NCI-H526 (cell line): ENCODE data around the gene SEMA3D.

Experiments used
- DNase-seq, 2 experiments: peaks; one replicate each; lab custom pipeline; 2025; lab: John Stamatoyannopoulos, UW

Gene SEMA3D

GRCh38 chr7:85078181-85078580, 108.7 kb downstream of the SEMA3D start:
- DNase-seq = no peak

- DNase-seq = no peak
Observed at GRCh38 chr7:85075864-85076263, 111.0 kb downstream of the SEMA3D start.

GRCh38 chr7:85074992-85075391, 111.9 kb downstream of the SEMA3D start:
- DNase-seq = no peak

GRCh38 chr7:85074016-85074415, 112.8 kb downstream of the SEMA3D start:
- no peak for DNase-seq

- no peak for DNase-seq
Observed at GRCh38 chr7:85070967-85071628, 115.8 kb downstream of the SEMA3D start.

- DNase-seq = no peak
Observed at GRCh38 chr7:85068799-85069198, 118.1 kb downstream of the SEMA3D start.

- no peak for DNase-seq
Observed at GRCh38 chr7:85067371-85067770, 119.5 kb downstream of the SEMA3D start.

- no peak for DNase-seq
Observed at GRCh38 chr7:85065888-85066485, 120.9 kb downstream of the SEMA3D start.

- DNase-seq = no peak
Observed at GRCh38 chr7:85065306-85065705, 121.5 kb downstream of the SEMA3D start.

GRCh38 chr7:85062651-85063050, 124.2 kb downstream of the SEMA3D start:
- no peak for DNase-seq

GRCh38 chr7:85061456-85061855, 125.4 kb downstream of the SEMA3D start:
- no peak for DNase-seq

GRCh38 chr7:85060696-85061095, 126.2 kb downstream of the SEMA3D start:
- DNase-seq = no peak

GRCh38 chr7:85055906-85056305, 130.9 kb downstream of the SEMA3D start:
- DNase-seq = no peak

- DNase-seq = no peak
Observed at GRCh38 chr7:85055196-85055595, 131.7 kb downstream of the SEMA3D start.

GRCh38 chr7:85054306-85054705, 132.6 kb downstream of the SEMA3D start:
- no peak for DNase-seq

GRCh38 chr7:85052894-85053293, 134.0 kb downstream of the SEMA3D start:
- no peak for DNase-seq

GRCh38 chr7:85052056-85052737, 134.7 kb downstream of the SEMA3D start:
- DNase-seq = no peak

GRCh38 chr7:85046534-85046933, 140.3 kb downstream of the SEMA3D start:
- no peak for DNase-seq

- DNase-seq = peak; percentile 60 to 89
Observed at GRCh38 chr7:85041605-85042216, 145.1 kb downstream of the SEMA3D start.

- no peak for DNase-seq
Observed at GRCh38 chr7:85039196-85039923, 147.5 kb downstream of the SEMA3D start.

- no peak for DNase-seq
Observed at GRCh38 chr7:85038466-85038865, 148.4 kb downstream of the SEMA3D start.

GRCh38 chr7:85033263-85033662, 153.6 kb downstream of the SEMA3D start:
- DNase-seq = no peak
